ENCODE measurements around the gene CCDC60.

CCDC60 gene

GRCh38 chr12:119556854-119557253 lies 222.3 kb downstream of the CCDC60 start:
- no peak for DNase-seq

GRCh38 chr12:119565404-119565803 lies 230.9 kb downstream of the CCDC60 start:
- no peak for DNase-seq

GRCh38 chr12:119570771-119571170 lies 236.2 kb downstream of the CCDC60 start:
- DNase-seq, result no peak

DNA sequence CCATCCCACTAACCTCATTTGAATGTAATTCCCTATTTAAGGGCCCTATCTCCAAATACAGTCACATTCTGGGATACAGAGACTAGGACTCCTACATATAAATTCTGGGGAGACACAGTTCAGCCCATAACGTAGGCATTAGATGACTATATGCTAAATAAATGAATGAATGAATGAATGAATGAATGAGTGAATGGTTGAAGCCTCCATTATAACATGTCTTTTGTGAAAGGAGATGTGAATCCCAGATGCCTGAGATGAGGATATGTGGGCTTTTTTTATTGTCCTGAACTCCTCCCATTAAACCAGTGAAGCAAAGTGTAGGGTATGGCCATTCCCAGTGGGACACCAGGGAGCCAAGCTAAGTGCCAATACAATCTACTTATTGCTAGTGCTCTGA lies 238.6 kb downstream of the CCDC60 start:
- no peak for DNase-seq

GRCh38 chr12:119574255-119574654 lies 239.7 kb downstream of the CCDC60 start:
- DNase-seq, result no peak

DNA sequence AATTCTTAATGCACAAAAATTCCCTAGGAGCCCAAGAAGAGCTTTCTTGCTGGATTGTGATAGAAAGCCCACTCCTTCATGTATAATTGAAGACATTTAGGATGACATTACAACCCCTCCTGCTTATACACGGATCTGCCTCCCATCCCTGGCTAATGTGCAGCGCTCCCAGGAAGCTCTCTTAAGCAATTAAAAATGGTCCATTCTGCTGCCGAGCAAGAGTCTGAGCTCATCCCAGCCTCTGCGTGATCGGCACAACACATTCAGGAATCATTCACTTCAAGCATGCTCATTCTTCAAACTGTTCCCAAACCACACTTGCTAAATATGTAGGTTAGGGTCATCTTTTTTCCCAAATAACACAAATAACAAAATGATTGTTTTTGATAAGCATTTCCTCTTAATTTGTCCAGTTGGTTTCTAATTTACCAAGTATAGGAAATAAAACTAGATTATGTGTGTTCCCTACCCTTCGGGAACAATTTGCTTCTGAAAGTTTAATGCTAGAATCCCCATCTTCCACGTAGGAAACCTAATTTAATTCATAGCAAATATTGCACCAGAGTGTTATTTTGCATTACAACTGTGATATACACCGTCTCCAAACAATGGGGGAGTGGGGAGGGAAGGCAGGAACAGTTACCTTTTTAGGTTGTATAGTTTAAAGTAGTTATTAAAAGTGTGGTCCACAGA lies 241.7 kb downstream of the CCDC60 start:
- DNase-seq, result no peak

DNA sequence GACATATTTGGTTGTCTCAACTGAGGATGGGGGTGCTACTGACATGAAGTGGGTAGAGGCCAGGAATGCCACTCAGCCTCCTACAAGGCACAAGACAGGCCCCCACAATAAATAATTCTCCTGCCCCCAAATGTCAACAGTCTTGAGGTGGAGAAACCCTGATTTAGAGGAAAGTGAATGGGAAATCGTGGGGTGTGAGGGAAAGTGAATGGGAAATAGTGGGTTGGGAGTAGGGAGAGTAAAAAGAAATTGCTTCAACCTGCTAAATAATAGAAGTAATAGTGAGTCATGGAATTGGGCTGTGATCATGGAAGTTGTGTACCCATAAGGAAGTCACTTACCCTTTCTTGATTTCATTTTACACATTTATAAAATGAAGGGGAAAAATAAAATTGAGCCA lies 242.4 kb downstream of the CCDC60 start:
- DNase-seq, result no peak

- no peak for DNase-seq
Measured at GRCh38 chr12:119578112-119578511, 243.6 kb downstream of the CCDC60 start.

- DNase-seq, result no peak
Measured at GRCh38 chr12:119589097-119589496, 254.6 kb downstream of the CCDC60 start.

DNA sequence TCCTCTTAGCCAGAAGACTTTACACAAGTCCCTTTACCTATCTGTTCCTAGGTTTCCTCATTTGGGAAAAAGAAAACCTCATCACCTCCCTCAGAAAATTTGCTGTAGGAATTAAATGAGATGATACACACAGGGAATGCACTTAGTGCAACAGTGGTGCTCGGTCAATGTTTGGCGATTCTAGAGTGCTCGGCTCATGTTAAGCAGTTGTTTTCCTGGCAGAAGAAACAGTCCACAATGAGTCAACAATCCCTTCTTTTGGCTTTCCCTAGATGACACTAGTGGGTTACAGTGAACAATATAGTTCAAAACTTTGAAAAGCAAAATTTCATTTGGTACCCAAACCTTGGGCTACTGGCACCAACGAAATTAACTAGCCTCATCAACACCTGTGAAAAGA lies 255.1 kb downstream of the CCDC60 start:
- no peak for DNase-seq
